Stimulated activated CD4-positive, alpha-beta T cell treated with anti-CD3 and anti-CD28 coated beads, Interleukin-4, amount 100 ng/mL, for 48 hours (primary cell): ENCODE measurements around the gene HMOX2.

Experiments
- DNase-seq, 2 donors: peaks; one replicate each; pipeline ENCODE4 v3.0.0-alpha.2; 2020; ENCODE audit warnings: low read depth in 2 of 2

HMOX2 gene

DNA sequence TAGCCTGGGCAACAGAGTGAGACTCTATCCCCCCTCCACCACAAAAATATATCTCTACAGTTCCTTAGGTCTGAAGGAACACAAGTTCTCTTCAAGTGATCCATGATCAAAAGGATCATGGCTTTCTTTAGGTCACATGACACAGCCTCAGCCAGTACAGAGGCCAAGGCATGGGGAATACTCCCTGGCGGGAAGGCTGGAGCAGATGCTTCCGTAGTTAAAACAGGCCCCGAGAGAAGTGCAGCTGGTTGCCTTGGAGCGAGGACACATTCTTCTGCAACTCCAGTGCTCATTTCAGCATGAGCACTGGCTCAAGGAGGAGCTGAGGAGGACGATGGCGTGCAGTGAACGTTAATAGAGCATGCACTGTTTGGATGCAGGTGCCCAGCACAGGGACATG lies 48.9 kb downstream of the HMOX2 start:
- DNase-seq, result no peak

DNA sequence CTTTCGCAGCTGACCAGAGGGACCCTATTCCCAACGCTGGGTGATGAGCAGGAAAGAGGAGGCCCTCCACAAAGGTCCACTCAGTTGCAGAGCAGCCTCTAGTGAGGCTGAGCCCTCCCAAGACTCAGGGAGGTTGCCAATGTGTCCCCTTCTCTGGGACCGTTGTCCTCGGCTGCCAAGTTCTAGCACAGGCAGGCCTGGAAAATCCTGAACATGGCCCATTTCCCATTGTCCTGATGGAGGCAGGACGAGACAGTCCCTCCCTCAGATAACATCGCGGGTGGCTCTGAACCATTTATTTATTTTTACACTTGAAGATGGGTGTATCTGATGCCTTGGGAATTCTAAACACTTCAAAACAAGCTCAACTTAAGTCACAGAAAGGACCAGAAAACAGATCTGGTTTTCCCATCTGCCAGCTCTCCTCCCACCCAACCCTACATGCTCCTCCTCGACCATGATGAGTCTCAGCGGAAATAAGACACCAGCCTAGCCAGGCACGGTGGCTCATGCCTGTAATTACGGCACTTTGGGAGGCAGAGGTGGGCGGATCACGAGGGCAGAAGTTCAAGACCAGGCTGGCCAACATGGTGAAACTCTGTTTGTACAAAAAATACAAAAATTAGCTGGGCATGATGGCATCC lies 49.6 kb downstream of the HMOX2 start:
- no peak for DNase-seq

DNA sequence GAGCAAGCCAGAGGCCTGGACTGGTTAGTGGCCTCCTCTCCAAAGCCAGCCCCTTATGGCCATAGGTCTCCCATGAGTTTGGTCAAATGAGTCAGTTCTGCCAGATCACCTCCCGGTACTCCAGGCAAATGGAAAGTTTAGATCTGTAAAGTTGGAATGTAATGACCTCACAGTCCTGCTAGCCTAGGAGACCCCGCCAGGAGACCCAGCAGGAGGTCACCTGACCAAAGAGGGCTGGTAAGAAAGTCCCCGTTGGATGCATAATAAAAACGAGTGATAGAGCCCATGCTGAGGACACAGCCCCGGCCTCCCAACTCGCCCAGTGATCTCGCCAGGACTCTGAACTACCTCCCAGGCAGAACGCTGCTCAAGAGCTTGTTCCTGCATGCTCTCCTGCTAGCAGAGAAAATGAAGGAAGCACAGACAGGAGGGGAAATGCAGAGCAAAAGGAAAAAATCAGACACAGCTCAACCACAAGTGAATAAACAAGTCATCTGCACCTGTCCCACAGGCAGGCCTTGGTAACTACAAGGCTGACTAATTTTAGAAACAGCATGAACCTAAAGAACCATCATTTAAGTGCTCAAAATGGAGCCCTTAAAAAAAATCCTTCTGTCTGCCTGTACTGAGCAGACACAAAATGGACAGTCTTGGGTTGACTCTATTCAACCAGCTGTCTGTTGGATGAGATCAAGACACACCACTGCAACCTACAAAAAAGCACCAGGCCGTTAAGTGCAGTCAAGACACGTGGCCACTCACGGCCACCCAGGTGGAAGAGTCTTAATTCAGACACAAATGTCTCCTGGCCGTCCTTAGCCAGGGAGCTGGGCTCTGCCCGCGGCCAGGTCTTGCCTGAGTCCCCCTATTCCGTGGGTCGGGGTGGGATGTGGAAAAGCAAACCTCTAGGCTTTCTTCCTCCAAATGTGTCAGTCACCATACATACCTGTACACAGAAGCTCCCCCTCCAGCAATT lies 53.2 kb downstream of the HMOX2 start:
- no peak for DNase-seq

DNA sequence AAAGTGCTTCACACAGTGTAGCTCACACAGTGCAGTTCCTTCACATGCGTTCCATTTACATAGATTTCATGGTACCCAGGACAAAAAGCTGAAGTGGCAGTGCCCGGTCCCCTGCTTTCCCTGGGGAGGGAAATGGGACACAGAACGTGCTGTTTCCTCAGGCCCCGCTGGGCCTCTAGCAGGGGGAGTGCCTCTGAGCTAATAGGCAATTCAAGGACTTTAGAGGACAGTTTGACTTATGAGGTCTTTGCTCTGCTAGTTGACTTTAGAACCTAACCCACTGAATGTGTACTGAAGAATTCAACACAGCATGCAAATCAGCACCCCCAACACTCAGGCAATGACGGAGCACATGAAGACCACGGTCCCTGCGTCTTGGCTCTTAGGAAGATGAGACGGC lies 55.6 kb downstream of the HMOX2 start:
- DNase-seq, result no peak

DNA sequence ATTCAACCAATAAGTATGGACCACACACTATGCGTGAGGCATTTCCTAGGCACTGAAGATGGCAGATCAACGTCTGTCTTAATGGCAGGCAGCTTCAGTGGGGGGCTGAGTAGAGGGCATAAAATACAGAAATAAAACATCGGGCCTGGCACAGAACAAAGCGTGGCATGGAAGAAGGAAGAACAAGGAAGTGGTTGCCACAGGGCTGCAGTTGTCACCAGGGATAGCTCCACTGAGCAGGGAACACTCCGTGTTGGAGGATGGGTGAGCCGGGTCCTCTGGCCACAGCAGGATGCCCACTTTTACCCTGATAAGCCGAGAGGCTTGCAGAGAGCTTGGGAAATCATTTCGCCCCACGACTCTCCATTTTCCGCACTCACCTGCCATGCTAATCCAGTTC lies 56.0 kb downstream of the HMOX2 start:
- no peak for DNase-seq

DNA sequence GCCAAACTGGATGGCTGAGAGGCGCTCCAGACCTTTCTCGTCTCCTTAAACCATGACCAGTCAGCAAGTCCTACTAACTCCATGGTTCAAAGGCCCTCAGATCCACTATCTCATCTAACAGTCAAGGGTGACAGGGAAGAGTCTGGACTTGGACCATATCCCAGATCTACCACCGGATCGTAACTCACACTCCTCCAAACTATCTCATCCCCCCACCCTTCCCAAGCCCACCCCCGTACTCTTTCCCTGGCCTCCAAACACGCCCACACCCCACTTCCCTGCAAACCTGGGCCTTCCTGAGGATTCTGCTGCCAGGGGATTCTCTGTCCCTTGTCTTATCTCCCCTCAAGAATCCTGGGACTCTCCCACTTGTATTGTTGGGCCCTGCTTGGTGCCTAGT lies 57.3 kb downstream of the HMOX2 start:
- no peak for DNase-seq

DNA sequence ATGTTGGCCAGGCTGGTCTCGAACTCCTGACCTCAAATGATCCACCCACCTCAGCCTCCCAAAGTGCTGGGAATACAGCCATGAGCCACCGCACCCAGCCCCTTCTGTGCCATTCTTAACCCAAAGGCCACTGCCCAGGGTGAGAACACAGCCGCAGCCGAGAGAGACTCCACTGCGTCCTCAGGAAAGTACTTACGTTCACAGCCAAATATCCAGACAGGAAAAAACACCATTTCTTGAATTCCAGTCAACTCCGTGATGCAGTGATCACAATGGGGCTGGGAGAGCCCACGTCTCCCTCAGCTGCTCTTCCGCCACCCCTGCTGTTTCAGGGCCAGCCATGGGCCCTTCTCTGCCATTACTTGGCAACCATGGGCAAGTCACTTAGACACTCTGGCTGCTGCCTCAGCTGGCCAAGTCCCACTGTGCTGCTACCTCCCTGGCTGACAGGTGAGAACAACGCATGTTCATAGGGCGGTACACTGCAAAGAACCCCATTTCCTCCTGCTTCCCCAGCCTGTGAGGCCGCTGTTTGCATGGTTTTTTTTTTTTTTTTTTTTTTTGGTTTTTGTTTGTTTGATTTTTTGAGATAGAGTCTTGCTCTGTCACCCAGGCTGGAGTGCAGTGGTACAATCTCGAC lies 58.1 kb downstream of the HMOX2 start:
- DNase-seq, result no peak

DNA sequence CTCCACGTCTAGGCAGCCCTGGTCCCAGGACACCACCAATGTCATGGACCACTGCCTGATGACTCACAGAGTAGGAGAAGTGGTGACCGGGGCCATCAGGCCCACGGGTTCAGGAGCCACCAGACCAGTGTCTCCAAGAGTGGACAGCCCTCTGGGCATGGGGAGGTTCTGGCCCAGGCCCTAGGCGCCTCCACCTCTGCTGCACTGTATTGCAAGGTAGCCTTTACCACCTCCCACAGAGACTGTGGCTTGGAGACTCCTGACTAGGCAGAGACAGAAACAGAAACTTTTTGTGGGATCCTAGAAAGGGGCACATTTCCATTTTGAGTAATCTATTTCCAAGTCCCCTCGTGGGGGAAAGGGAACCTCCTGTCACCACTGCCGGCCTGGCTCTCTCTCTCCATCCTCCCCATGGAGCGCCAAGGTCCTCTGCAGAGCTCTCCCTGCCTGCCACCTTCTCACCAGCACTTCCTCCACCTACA lies 59.5 kb downstream of the HMOX2 start:
- DNase-seq, result peak in 1 of 2 donors; percentile 32

DNA sequence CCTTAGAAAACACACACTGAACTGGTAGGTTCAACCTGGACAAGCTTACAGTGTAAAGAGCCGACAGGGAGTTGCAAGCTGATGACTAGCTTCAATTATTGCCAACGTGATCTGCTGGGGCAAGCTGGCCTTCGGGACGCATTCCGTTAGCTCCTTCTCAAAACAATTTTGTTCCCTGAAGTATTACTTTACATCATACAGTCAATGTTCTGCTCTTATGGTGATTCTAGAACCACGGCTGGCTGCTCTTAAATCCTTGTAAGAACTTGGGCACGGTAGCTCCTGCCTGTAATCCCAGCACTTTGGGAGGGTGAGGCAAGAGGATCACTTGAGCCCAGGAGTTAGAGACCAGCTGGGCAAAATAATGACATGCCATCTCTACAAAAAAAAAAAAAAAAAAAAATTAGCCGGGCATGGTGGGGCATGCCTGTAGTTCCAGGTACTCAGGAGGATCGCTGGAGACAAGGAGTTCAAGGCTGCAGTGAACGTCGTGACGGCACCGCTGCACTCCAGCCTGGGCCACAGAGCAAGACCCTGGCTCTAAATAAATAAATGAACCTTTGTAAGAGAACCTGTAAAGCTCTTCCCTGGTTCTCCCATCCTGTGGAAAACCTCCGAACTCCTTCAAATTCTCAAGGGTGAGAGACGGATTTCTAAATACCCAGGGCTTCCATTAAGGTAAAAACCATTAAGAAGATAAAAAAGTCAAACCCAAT lies 60.4 kb downstream of the HMOX2 start:
- no peak for DNase-seq

DNA sequence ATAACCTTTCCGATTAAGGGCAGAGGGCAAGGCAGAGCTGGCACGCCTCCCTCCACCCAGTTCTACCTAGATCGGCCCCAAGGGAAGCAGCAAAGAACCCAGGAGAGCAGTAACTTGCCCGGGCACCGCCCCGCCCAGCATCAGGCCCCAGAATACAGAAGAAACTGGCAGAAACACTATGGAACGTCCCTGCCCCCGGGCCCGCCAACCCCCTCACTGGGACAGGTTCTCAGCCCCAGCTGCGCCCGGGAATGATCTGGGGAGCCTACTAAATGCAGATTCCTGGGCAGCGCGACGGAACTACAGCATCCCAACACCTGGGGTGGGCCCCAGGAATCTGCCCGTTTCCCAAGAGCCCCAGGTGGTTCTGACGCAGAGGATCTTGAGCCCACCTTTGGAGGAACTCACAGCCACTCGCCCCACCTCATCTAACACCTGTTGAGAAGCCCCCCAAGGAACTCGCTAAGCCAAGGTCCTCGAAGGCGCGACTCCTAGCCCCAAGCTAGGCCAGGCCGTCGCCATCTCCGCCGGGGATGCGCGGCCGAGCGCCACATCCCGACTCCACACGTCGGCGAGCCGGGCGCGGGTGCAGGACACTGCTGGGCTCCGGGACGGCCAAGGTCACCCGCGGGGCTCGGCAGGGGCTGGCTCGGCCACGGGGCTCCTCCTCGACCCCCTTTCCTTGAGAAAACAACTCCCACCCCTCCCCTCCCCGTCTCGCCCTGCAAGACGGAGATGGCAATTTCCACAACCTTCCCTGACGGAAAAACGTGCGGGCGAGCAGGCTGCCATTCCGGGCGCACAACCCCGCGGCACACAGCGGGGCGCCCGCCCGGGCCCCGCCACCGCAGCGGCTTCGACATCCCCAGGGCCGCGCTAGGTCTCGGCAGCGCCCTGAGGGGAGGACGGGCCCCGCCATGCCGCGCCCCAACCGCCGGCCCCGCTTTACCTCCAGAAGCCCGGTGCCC lies 61.5 kb downstream of the HMOX2 start:
- DNase-seq, result no peak

DNA sequence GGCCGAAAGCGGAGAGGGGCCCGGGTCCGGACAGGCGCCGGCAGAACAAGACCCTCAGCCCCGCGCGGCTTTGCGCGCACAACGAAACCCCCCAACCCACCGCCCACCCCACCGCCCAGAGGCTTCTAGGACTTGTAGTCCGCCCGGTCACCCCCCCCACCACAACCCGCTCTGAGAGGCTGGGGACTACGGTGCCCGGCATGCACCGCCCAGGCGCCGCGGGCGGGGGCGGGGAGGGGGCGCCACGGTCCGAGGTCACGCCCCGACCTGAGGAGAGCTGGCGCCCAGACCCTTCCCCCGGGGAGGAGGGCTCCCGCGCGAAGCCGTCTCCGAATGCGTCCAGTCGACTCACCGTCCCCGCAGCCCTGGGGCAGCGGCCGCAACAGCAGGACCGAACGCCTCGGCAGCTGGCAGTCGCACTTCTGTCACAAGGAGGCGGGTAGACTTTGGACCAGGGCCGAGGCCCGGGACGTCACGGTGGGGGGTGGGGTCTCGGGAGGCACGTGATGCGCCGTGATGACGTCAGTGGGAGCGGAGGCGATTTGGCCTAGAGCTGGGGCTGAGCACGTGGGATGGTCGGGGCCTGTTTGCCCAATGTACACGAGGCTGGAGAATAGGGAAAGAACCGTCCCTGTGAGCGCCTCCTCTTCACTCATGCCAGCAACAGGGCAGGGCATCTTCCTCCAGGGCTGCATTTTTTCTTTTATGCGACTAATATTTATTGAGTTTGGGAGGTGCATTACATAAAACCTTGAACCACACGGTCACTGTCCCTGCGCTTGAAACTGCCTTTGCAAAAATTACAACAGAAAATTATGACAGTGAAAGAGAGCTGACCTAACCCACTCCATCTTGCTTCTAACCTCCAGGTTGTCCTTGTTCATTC lies 62.4 kb downstream of the HMOX2 start, which contains the start of gene CDIP1:
Gene CDIP1 (minus strand): TSS at position 424 of the 886 bp plus-strand sequence. CDS start 24,643 bp downstream, outside the sequence.
- DNase-seq, result peak; percentile 96 to 99

DNA sequence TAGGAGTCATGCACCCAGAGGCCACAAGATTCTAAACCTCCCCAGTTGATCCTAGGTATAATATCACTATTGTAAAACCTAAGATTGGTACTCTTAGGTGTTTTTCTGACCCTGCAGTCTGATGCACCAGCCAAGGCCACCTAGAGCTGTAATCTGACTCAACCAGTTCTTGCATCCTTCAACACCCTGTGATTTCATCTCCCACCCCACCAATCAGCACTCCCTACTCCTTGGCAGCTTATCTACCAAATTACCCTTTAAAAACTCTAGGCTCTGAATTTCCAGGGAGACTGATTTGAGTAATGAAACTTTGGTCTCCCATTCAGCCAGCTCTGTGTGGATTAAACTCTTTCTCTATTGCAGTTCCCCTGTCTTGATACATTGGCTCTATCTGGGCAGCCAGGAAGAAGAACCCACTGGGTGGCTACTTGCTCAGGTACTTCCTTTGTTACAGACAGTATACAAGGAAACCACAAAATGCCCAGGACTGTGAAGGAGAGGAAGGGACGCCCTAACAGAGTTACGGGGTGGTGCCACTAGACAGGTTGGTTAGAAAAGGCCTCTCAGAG lies 63.6 kb downstream of the HMOX2 start:
- DNase-seq, result no peak

DNA sequence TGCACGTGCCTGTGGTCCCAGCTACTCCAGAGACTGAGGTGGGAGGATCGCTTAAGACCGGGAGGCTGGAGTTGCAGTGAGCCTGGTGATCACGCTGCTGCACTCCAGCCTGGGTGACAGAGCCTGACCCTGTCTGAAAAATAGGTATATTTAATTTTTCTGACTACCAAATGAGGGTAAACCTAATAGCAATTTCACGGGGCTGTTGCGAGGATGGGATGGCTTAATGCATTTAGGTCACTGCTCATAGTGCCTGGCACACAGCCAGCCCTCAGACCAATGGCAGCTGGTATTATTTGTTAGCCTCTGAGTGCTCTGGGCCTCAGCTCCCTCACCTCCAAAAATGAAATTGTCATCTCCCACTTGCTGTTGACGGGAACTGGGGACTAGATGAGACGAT lies 68.3 kb downstream of the HMOX2 start:
- no peak for DNase-seq

DNA sequence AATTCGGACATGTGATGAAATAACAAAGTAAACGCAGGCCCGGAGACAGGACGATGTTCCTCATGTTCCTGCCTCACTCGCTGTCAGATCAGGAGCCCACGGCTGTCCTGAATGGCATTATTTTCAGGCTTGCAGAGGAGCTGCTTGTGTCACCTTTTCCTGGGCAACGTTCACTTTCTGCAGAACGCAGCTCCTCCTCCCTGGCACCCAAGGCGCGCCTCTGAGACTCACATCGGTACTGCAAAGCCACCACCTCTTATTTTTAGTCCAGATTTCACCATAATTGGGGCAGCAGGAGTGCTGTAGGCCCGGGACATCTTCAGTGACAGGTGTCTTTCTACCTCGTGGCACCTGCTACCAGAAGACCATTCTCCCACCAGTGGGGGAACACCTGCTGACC lies 71.9 kb downstream of the HMOX2 start:
- DNase-seq, result no peak

DNA sequence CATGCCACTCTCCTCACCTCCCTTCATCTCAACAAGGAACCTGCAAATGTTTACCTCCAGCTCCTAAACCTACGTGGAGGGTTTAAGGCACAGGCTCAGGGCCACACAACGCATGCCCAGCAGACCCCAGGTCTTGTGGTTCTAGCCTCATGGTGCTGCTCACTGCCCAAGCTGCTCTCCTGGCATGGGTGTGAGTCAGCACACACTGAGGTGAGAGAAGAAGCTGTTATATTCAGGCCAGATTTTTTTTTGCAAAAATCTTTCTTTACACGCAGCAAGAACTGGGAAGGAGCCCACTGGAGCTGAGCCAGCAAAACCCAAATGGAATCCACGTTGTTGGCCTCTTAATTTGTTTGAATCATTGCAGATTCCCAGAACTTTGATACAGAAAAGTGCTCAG lies 74.4 kb downstream of the HMOX2 start:
- DNase-seq, result no peak

DNA sequence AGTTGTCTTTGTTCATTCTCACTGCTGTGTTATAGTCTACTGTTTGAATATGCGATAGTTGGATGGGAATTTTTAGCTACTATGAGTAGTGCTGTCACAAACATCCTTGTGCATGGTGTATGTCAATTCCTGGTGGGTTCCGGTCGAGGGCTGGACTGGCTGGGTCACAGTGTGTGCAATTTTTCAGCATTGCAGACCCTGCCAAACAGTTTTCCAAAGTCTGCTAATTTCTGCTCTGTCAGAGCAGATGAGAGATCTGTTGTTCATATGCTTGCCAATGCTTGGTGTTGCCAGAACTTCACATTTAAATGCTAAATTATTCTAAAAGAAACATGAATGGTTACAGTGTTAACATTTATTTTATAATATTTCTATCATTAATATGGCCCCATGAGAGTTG lies 76.3 kb downstream of the HMOX2 start:
- DNase-seq, result no peak

DNA sequence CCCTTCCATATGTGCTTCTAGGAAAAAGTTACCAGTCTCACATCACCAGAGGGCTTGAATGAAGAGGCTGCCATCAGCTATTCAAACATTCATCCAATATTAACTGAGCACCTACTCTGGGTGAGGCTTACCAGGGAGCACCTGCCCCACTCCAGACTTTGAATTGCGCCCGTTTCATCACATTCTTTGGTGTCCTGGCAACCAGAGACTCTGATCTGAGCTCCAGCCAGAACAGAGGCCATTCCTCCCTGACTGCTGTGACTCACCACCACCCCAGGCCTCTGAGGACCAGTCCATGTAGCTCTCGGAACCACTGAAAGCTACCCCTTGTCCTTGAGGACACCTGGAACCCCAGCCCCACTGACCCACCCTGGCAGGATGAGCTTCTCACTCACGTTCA lies 79.9 kb downstream of the HMOX2 start, which contains the start of gene C16orf96:
Gene C16orf96 (plus strand): TSS at position 229 of the 400 bp plus-strand sequence. CDS start 150 bp downstream, at position 379.
- no peak for DNase-seq

DNA sequence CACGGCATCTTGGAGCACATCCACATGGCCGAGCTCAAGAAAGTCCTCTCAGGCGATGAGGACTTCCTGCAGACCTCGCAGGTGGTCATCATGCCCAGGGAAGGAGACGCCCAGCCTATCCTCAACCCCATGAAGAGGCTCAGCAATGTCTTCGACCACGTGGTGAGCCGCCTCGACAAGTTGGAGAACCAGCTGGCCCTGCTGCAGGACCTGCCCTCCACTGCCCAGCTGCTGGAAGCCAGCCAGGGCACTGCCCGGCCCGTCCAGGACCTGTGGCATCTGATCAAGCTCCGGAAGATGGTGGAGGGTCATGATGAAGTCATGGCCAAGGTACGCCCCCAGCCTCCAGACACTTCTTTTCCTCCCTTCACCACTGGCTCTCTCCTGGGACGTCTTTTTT lies 80.4 kb downstream of the HMOX2 start:
- no peak for DNase-seq

DNA sequence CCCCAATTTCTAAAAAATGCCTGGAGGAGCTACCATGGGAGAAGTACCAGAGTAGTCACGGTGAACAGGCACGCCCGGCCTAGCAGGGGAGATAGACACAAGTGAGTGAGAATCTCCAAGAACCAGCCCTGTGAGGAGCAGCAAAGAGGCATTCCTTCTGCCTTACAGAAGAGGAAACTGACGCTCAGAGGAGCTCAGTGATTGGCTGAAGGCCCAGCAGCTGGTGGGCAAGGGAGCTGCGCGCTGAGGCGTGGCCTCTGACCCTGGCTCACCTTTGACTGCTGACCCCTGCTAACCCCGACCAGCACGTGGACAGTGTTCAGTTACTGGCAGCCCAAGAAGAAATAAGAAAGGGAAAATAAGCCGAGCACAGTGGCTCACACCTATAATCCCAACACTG lies 81.8 kb downstream of the HMOX2 start:
- no peak for DNase-seq
